B cell (primary cell): ENCODE data around the gene FOSB. TPM values are rescaled to one million over a fixed set of nuclear protein-coding genes. Genes with fewer than 3 reads are reported as not detected.

Experiments
- ATAC-seq: fragments of 200-7000 bp; cut with Tn5 transposase; one replicate; pipeline ENCODE4 v1.10.0; 2021; ENCODE audit warnings: low read depth, mild to moderate bottlenecking, moderate number of reproducible peaks, moderate library complexity
- CTCF ChIA-PET: fragments of 350-600 bp; sonication (Branson Sonifier 250); formaldehyde crosslinking; loops from one replicate; lab custom pipeline; 2021; ENCODE audit warnings: antibody characterized with exemption, inconsistent platforms; lab: Charles Lee
- POLR2A ChIA-PET: fragments of 350-600 bp; sonication (Branson Sonifier 250); formaldehyde crosslinking; loops from one replicate; lab custom pipeline; 2021; ENCODE audit warnings: antibody characterized with exemption; lab: Charles Lee
- DNase-seq: peaks from one replicate; pipeline ENCODE4 v3.0.0; 2013
- H2AFZ ChIP-seq: 2 replicates; pipeline ENCODE4 v1.6.1; 2012; ENCODE audit warnings: mild to moderate bottlenecking, low read depth, low read length; ENCODE audit not compliant: insufficient read depth, poor library complexity, severe bottlenecking
- H3K27ac ChIP-seq, 2 donors: 1 replicate in 1 of 2; 2 replicates in 1 of 2; pipeline ENCODE4 v1.5.1; 2012 to 2013; ENCODE audit warnings: low read length in 2 of 2, mild to moderate bottlenecking in 2 of 2, moderate library complexity in 1 of 2
- H3K27me3 ChIP-seq, 4 experiments: fragments of 200-600 bp in 1 of 4; sonication (generic) in 1 of 4; replicated peaks in 1 of 4; 1 replicate in 2 of 4; 2 replicates in 2 of 4; pipeline versions ENCODE4 v1.6.1 to v1.7.0; 2013 to 2016; ENCODE audit warnings: low read length in 3 of 4, mild to moderate bottlenecking in 2 of 4, mixed read lengths in 1 of 4, moderate library complexity in 1 of 4; ENCODE audit not compliant: insufficient read depth in 4 of 4, control insufficient read depth in 3 of 4; ENCODE audit errors: control extremely low read depth in 1 of 4
- H3K36me3 ChIP-seq, 2 experiments: replicated peaks in 1 of 2; 1 replicate in 1 of 2; 2 replicates in 1 of 2; pipeline versions ENCODE4 v1.6.1 to v1.7.1; 2013; ENCODE audit warnings: low read length in 1 of 2; ENCODE audit not compliant: insufficient read depth in 2 of 2, control insufficient read depth in 1 of 2; ENCODE audit errors: control extremely low read depth in 1 of 2, extremely low read depth in 1 of 2
- H3K4me1 ChIP-seq, 2 donors: fragments of 200-600 bp in 1 of 2; sonication (generic) in 1 of 2; 1 replicate in 1 of 2; 2 replicates in 1 of 2; pipeline versions ENCODE4 v1.5.1 to v1.6.1; 2013 to 2017; ENCODE audit warnings: low read length in 2 of 2; ENCODE audit not compliant: control insufficient read depth in 2 of 2, insufficient read depth in 2 of 2
- H3K4me2 ChIP-seq: replicated peaks from 2 replicates; pipeline ENCODE3; 2012; ENCODE audit warnings: mild to moderate bottlenecking, low read depth, low read length; ENCODE audit not compliant: poor library complexity, severe bottlenecking
- H3K4me3 ChIP-seq, 5 experiments: fragments of 200-600 bp in 1 of 5; sonication (generic) in 1 of 5; 1 replicate in 3 of 5; 2 replicates in 2 of 5; pipeline versions ENCODE4 v1.5.1 to v1.7.0; 2011 to 2016; ENCODE audit warnings: low read length in 4 of 5, mild to moderate bottlenecking in 4 of 5, low read depth in 2 of 5, control low read depth in 1 of 5, moderate library complexity in 1 of 5; ENCODE audit not compliant: insufficient read depth in 1 of 5; ENCODE audit errors: control extremely low read depth in 1 of 5, extremely low read depth in 1 of 5
- H3K79me2 ChIP-seq: fragments of 200-600 bp; sonication (generic); one replicate; pipeline ENCODE4 v1.6.0; 2016; ENCODE audit warnings: low read length; ENCODE audit not compliant: control insufficient read depth, insufficient read depth
- H3K9ac ChIP-seq: fragments of 200-600 bp; sonication (generic); 2 replicates; pipeline ENCODE4 v1.6.1; 2017; ENCODE audit warnings: mild to moderate bottlenecking, low read length, moderate library complexity
- H3K9me3 ChIP-seq, 3 donors: one replicate each; pipeline versions ENCODE4 v1.6.1 to v1.7.1; 2013; ENCODE audit warnings: low read length in 2 of 3; ENCODE audit not compliant: control insufficient read depth in 2 of 3, insufficient read depth in 1 of 3; ENCODE audit errors: control extremely low read depth in 1 of 3
- H4K20me1 ChIP-seq: 2 replicates; pipeline ENCODE4 v1.6.0; 2012; ENCODE audit warnings: mild to moderate bottlenecking, low read length; ENCODE audit not compliant: insufficient read depth, control insufficient read depth, poor library complexity, severe bottlenecking
- H3K27ac Mint-ChIP-seq: one replicate; pipeline ENCODE4 v1.8.0; 2021; ENCODE audit warnings: mixed read lengths
- H3K27me3 Mint-ChIP-seq: one replicate; pipeline ENCODE4 v1.8.0; 2021; ENCODE audit warnings: mixed read lengths
- H3K4me1 Mint-ChIP-seq: one replicate; pipeline ENCODE4 v1.8.0; 2021; ENCODE audit warnings: mixed read lengths
- H3K4me3 Mint-ChIP-seq: one replicate; pipeline ENCODE4 v1.8.0; 2021; ENCODE audit warnings: mixed read lengths
- H3K9me3 Mint-ChIP-seq: one replicate; pipeline ENCODE4 v1.8.0; 2022; ENCODE audit warnings: mixed read lengths; ENCODE audit not compliant: insufficient read depth
- EZH2 ChIP-seq: IDR thresholded peaks from 2 replicates; pipeline ENCODE4 v1.6.1; 2012; ENCODE audit warnings: borderline replicate concordance, low read depth, mild to moderate bottlenecking, moderate library complexity, low read length; ENCODE audit not compliant: insufficient read depth, poor library complexity, severe bottlenecking
- WGBS: methylation state at CpG from one replicate; pipeline ENCODE4 v1.1.5; 2013; ENCODE audit warnings: missing lambda C conversion rate; ENCODE audit not compliant: insufficient coverage; 5-methylcytosine and 5-hydroxymethylcytosine counted together
- intact Hi-C: fragments of 100-400 bp; cut with micrococcal nuclease; formaldehyde crosslinking; loops from one replicate; pipeline ENCODE4 v1.10.0; 2022
- polyA plus RNA-seq: library from polyadenylated mRNA; depleted of rRNA; stranded (reverse); fragments of >200 nt; gene quantifications from 2 replicates; pipeline ENCODE4 v1.2.3, GENCODE V29; 2012
- total RNA-seq, 2 donors: library from RNA; stranded (reverse); fragments of 120-200 nt in 1 of 2; gene quantifications; 1 replicate in 1 of 2; 2 replicates in 1 of 2; pipeline versions ENCODE4 v1.2.3 to v1.2.4, GENCODE V29; 2013 to 2022
- TF ChIP-seq, protein P1 (sequence below): fragments of 200-600 bp; IDR thresholded peaks from one replicate; pipeline ENCODE4 v1.8.0; 2022; ENCODE audit warnings: antibody characterized with exemption, mild to moderate bottlenecking

Gene FOSB
- total and polyA plus RNA-seq, 2 donors (not counting 1 experiment from before 2014, with no cell fraction given): 39.6 to 2,860 TPM

DNA sequence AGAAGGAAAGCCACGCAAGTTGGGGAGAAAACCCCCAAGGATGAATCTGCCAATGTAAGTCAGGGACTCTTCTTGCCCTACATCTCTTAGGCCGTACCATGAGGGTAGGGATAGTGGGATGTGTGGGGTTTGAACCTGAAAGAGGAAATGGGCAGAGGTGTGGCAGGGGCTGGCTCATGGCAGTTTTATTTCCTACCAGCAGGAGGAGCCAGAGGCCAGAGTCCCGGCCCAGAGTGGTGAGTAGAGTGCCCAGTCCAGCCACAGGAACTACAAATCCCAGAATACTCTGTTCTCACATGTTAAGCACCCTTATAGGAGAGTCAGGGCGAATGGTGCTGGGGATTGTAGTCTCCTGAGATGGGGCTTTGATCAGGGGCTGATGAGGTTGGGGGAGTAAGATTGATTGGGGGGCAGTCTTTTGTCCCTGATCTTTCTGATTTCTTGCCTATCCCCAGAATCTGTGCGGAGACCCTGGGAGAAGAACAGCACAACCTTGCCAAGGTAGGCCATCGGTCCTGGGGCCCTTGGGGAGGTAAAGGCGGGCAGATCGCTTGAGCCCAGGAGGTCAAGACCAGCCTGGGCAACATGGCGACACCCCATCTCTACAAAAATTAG is 56.0 kb downstream of the FOSB start:
- peaks cover 23% of the 10 kb centered on the region for H3K4me1 Mint-ChIP-seq
- H3K9ac ChIP-seq: no peak overlapping the region

More for the DNA sequence above, 56.0 kb downstream of the FOSB start:
- ATAC-seq (peak; percentile 99), DNase-seq (peak; percentile 91)
- Mint-ChIP-seq H3K4me3 (no peak overlapping the region), H3K9me3 (no peaks in the 10 kb centered on the region), H3K27me3 (no peaks in the 10 kb centered on the region), H3K27ac (peak overlapping the region; percentile 85)
- Histone ChIP-seq H3K79me2 (peaks cover 3% of the 10 kb centered on the region), H3K27ac (peak overlapping the region in 1 of 2 donors; percentile 39), H3K4me3 (no peak overlapping the region), H3K4me2 (no peak overlapping the region), H3K27me3 (no peaks in the 10 kb centered on the region), H2AFZ (no peak overlapping the region), H3K4me1 (peaks cover 8 to 16% of the 10 kb centered on the region in 2 donors), H3K9me3 (no peaks in the 10 kb centered on the region), H3K36me3 (peaks cover 0 to 64% of the 10 kb centered on the region in 2 experiments), H4K20me1 (peaks cover 39% of the 10 kb centered on the region)
- CTCF ChIA-PET: interaction anchor here (1.0 to 1.4 kb wide), 5 partner anchors 9 to 169 kb away, joined by 3 to 7 read pairs (median 4); partner anchors contain the start of genes QPCTL and SNRPD2
- TF ChIP-seq EZH2: no peak
- TF ChIP-seq, protein P1, sequence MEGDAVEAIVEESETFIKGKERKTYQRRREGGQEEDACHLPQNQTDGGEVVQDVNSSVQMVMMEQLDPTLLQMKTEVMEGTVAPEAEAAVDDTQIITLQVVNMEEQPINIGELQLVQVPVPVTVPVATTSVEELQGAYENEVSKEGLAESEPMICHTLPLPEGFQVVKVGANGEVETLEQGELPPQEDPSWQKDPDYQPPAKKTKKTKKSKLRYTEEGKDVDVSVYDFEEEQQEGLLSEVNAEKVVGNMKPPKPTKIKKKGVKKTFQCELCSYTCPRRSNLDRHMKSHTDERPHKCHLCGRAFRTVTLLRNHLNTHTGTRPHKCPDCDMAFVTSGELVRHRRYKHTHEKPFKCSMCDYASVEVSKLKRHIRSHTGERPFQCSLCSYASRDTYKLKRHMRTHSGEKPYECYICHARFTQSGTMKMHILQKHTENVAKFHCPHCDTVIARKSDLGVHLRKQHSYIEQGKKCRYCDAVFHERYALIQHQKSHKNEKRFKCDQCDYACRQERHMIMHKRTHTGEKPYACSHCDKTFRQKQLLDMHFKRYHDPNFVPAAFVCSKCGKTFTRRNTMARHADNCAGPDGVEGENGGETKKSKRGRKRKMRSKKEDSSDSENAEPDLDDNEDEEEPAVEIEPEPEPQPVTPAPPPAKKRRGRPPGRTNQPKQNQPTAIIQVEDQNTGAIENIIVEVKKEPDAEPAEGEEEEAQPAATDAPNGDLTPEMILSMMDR: peak; percentile 89
- intact Hi-C loops: loop anchor here (1.0 kb wide), 9 partner anchors 16 to 276 kb away; partner anchors contain the start of genes OPA3, PPM1N, QPCTL and VASP
- 94% methylated on average over 2 of the region's 9 CpGs for WGBS
- POLR2A ChIA-PET: no interaction called here
